B cell (primary cell): Measurements from ENCODE around the gene SPACA9.

Experiments used
- EZH2 ChIP-seq: IDR thresholded peaks from 2 replicates; pipeline ENCODE4 v1.6.1; 2012; ENCODE audit warnings: borderline replicate concordance, low read depth, mild to moderate bottlenecking, moderate library complexity, low read length; ENCODE audit not compliant: insufficient read depth, poor library complexity, severe bottlenecking
- TF ChIP-seq, protein P1 (sequence below): fragments of 200-600 bp; IDR thresholded peaks from one replicate; pipeline ENCODE4 v1.8.0; 2022; ENCODE audit warnings: antibody characterized with exemption, mild to moderate bottlenecking

DNA sequence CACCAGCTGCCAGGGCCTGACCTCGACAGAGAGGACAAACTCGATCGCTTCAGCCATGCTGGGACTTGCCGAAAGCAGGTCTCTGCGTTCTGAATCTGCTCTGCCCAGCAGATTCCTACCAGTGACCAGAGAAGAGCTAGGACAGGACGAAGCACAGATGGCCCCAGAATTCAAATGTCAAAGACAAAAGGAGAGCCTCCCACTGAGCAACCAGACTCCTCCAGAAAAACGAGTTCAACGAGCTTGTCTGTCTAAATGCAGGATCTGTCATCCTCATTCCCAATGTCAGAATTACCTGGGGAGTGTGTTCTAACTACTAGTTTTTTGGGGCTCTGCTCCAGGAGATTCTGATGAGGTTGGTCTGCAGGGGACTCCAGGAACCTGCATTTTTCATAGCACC is 14.0 kb upstream of the SPACA9 start:
- TF ChIP-seq, protein P1, sequence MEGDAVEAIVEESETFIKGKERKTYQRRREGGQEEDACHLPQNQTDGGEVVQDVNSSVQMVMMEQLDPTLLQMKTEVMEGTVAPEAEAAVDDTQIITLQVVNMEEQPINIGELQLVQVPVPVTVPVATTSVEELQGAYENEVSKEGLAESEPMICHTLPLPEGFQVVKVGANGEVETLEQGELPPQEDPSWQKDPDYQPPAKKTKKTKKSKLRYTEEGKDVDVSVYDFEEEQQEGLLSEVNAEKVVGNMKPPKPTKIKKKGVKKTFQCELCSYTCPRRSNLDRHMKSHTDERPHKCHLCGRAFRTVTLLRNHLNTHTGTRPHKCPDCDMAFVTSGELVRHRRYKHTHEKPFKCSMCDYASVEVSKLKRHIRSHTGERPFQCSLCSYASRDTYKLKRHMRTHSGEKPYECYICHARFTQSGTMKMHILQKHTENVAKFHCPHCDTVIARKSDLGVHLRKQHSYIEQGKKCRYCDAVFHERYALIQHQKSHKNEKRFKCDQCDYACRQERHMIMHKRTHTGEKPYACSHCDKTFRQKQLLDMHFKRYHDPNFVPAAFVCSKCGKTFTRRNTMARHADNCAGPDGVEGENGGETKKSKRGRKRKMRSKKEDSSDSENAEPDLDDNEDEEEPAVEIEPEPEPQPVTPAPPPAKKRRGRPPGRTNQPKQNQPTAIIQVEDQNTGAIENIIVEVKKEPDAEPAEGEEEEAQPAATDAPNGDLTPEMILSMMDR: no peak
- TF ChIP-seq EZH2: no peak
